Measurements from ENCODE around the gene GLIS2. TPM values are rescaled to one million over a fixed set of nuclear protein-coding genes. Genes with fewer than 3 reads are reported as not detected.
A peak's percentile ranks its signal among the peaks of the same experiment; 100 is the strongest.
"Not testable (repeated sequence)": the region's sequence is repeated elsewhere in the genome, so short reads cannot be mapped to it uniquely, and the experiment has no call there.

GLIS2 gene
- total RNA-seq, 2 donors from 2014 or later, result 0.10 to 0.29 TPM

DNA sequence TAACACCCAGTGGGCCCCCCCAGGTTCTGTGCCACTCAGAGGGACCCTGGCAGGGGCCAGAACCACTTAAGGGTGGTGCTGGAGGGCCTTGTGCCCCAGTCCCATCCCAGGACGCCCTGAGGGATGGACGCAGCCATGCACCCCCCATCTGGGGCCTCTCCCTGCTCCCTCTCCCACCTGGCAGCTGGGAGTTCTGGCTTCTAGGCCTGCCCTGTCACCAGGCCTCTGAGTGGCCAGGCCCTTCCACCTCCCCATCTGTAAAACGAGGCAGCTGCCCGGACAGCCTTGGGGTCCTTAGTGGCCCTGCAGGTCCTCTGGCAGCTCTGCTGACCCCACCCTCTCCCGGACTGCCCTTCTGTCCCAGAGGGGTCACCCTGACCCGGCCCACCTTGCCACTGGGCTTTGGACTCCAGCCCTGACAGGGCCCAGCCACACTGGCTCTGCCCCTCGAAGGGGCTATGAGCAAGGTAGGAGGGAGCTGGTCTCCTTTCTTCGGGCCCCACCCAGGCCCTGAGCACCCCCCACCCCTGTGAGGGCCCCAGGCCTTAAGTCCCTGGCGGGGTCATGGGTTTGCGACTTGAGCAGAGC lies 22.9 kb downstream of the GLIS2 start:
- H3K4me3 Mint-ChIP-seq, result no peak overlapping the region
- no peaks in the 10 kb centered on the region for H3K9me3 ChIP-seq (ENCODE audit: control insufficient read depth, low read length, poor library complexity, severe bottlenecking)
- ATAC-seq (no peak), DNase-seq (no peak)
- peaks cover under 1% of the 10 kb centered on the region for H3K4me1 Mint-ChIP-seq
- H3K27ac Mint-ChIP-seq, result no peak overlapping the region
- H3K36me3 Mint-ChIP-seq (ENCODE audit: low read depth), result no peaks in the 10 kb centered on the region
- no peaks in the 10 kb centered on the region for H3K27me3 Mint-ChIP-seq

DNA sequence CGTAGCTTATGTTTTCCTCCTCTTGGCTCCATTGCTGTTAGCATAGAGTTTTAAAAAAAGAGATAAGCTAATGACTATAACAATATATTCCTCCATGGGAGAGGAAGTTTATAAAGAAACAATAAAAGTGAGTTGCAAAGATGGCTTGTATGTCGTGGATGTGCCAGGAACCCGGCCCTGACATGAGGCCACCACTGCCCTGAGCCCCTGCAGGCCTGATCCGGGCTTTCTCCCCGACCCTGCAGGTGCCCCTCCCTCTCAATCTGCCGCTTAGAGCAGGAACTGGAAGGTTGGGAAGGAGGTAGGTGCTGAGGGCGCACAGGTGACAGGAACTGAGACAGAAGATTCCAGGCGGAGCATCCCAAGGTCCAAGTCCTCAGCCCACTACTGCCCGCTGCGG lies 23.6 kb downstream of the GLIS2 start:
- H3K4me1 Mint-ChIP-seq, result peaks cover 2% of the 10 kb centered on the region
- ATAC-seq, result no peak

DNA sequence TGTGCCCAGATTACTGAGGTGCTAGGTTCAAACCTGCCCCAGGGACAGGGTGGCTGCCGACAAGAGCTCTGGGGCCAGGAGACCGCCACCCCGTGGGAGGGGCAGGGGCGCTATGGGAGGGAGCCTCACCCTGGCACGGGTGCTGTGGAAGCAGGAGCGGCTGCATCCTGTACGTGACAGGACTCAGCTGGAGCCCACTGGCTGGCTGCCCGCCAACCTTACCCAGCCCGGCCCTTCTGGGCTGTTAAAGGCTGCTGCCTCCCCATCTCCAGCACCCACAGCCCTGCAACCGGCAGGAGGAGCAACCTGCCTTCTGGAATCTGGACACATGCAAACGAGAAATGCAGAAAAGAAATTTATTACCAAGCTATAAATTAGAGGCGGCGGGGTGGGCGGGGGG lies 24.0 kb downstream of the GLIS2 start:
- Mint-ChIP-seq H3K27me3 (no peaks in the 10 kb centered on the region), H3K4me1 (peaks cover 5% of the 10 kb centered on the region), H3K36me3 (ENCODE audit: low read depth) (no peaks in the 10 kb centered on the region), H3K4me3 (no peak overlapping the region), H3K27ac (no peak overlapping the region)
- H3K9me3 ChIP-seq (ENCODE audit: control insufficient read depth, low read length, poor library complexity, severe bottlenecking), result no peaks in the 10 kb centered on the region
- ATAC-seq (no peak), DNase-seq (no peak)

More for the DNA sequence above, 23.6 kb downstream of the GLIS2 start:
- H3K27me3 Mint-ChIP-seq, result no peaks in the 10 kb centered on the region
- DNase-seq, result no peak
- H3K36me3 Mint-ChIP-seq (ENCODE audit: low read depth), result no peaks in the 10 kb centered on the region
- H3K27ac Mint-ChIP-seq, result no peak overlapping the region
- no peaks in the 10 kb centered on the region for H3K9me3 ChIP-seq (ENCODE audit: control insufficient read depth, low read length, poor library complexity, severe bottlenecking)
- no peak overlapping the region for H3K4me3 Mint-ChIP-seq

DNA sequence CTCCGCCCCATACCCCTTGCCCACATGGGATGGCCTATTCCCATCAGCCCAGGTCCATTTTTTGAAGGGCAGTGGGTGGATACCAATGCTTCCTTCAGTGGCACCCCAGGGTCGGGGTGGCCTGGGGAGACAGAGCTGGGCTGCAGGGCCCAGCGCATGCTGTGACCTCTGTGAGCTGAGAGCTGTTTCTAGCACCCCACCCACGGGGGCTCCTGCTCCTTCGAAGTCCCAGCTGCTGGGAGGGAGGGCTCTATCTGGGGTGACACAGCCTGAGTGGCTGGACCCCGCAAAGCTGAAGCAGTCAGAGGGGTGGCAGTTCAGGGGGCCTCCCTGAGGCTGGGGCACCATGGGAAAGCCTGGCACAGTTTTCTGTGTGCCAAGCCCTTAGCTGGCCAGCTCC lies 24.6 kb downstream of the GLIS2 start:
- ATAC-seq (no peak), DNase-seq (no peak)
- H3K27ac Mint-ChIP-seq, result no peak overlapping the region
- no peak overlapping the region for H3K4me3 Mint-ChIP-seq
- no peaks in the 10 kb centered on the region for H3K36me3 Mint-ChIP-seq (ENCODE audit: low read depth)
- no peaks in the 10 kb centered on the region for H3K9me3 ChIP-seq (ENCODE audit: control insufficient read depth, low read length, poor library complexity, severe bottlenecking)
- H3K4me1 Mint-ChIP-seq, result peaks cover 5% of the 10 kb centered on the region
- no peaks in the 10 kb centered on the region for H3K27me3 Mint-ChIP-seq

DNA sequence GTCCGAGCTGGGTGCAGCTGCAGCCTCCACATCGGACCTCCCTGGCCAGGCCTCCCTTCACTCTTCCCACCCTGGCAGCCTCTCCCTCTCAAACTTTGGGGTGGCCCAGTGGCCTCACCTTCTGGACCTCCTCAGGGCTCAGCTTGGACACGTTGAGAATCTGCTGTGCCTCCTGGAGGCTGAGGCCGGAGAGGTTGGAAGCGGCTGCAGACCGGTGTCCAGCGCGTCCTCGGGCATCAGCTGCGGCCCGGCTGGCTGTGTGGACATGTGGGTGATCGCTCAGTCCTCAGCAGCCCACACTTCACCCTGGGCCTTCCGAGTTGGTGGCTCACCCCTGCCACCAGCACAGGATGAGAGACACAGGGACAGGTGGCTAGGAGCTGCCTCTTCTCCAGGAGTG lies 25.4 kb downstream of the GLIS2 start:
- no peaks in the 10 kb centered on the region for H3K36me3 Mint-ChIP-seq (ENCODE audit: low read depth)
- H3K27ac Mint-ChIP-seq, result no peak overlapping the region
- peaks cover 5% of the 10 kb centered on the region for H3K4me1 Mint-ChIP-seq

DNA sequence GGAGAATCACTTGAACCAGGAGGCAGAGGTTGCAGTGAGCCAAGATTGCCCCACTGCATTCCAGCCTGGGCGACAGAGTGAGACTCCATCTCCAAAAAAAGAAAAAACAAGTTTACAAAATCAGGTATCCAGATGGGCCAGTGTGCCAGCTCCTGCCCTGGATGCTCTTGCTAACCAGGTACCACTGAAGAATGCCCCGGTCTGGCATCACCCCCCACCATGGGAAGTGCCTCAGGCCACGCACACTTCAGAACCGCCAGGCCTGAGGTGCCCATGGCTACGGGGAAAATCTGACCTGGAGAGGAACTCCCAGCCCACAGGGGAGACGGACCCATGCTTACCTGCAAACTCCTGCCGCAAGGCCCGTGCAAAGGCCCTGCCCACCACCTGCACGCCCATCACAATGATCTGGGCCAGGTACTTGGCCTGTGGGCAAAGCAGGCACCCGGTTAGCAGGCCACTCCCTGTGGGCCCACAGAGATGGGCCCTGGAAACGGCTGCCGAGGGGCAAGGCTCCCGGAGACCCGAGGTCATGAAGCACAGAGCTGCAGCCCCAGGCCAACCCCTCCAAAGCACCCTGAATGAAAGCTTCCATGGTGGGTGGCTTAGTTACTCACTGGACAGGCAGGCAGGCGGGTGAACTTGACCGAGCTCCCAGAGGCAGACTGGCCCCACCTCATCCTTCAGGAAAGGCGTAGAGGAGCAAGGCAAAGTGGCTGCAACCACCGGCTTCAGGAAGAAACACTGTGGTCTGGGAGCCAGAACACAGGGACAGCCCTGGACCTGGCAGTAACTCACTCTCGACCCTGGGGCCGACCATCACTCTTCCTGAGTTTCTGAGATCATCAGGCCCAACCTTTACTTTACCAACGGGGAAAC lies 27.2 kb downstream of the GLIS2 start:
- Mint-ChIP-seq H3K27me3 (no peaks in the 10 kb centered on the region), H3K27ac (peak overlapping the region; percentile 82), H3K36me3 (ENCODE audit: low read depth) (no peaks in the 10 kb centered on the region), H3K4me3 (no peak overlapping the region), H3K4me1 (peaks cover 8% of the 10 kb centered on the region)
- ATAC-seq (no peak), DNase-seq (no peak)
- no peaks in the 10 kb centered on the region for H3K9me3 ChIP-seq (ENCODE audit: control insufficient read depth, low read length, poor library complexity, severe bottlenecking)

More for the DNA sequence above, 25.4 kb downstream of the GLIS2 start:
- H3K9me3 ChIP-seq (ENCODE audit: control insufficient read depth, low read length, poor library complexity, severe bottlenecking), result no peaks in the 10 kb centered on the region
- no peak for DNase-seq
- Mint-ChIP-seq H3K27me3 (no peaks in the 10 kb centered on the region), H3K4me3 (no peak overlapping the region)
- no peak for ATAC-seq

DNA sequence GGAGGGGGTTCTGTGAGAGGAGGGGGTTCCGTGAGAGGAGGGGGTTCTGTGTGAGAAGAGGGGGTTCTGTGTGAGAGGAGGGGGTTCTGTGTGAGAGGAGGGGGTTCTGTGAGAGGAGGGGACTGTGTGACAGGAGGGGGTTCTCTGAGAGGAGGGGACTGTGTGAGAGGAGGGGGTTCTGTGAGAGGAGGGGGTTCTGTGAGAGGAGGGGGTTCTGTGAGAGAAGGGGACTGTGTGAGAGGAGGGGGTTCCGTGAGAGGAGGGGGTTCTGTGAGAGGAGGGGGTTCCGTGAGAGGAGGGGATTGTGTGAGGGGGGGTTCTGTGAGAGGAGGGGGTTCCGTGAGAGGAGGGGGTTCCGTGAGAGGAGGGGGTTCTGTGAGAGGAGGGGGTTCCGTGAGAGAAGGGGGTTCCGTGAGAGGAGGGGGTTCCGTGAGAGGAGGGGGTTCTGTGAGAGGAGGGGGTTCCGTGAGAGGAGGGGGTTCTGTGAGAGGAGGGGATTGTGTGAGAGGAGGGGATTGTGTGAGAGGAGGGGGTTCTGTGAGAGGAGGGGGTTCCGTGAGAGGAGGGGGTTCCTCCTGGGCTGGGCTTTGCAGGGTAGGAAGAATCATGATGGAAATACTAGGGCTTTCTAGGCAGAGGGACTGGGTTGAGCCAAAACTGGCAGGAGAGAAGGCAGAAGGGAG lies 28.6 kb downstream of the GLIS2 start:
- ATAC-seq; H3K36me3 Mint-ChIP-seq (ENCODE audit: low read depth); H3K9me3 ChIP-seq (ENCODE audit: control insufficient read depth, low read length, poor library complexity, severe bottlenecking); H3K27me3 Mint-ChIP-seq; DNase-seq: not testable (repeated sequence)
- Mint-ChIP-seq H3K4me1 (peaks cover 12% of the 10 kb centered on the region), H3K27ac (peak overlapping the region; percentile 82), H3K4me3 (peak overlapping the region; percentile 31)

DNA sequence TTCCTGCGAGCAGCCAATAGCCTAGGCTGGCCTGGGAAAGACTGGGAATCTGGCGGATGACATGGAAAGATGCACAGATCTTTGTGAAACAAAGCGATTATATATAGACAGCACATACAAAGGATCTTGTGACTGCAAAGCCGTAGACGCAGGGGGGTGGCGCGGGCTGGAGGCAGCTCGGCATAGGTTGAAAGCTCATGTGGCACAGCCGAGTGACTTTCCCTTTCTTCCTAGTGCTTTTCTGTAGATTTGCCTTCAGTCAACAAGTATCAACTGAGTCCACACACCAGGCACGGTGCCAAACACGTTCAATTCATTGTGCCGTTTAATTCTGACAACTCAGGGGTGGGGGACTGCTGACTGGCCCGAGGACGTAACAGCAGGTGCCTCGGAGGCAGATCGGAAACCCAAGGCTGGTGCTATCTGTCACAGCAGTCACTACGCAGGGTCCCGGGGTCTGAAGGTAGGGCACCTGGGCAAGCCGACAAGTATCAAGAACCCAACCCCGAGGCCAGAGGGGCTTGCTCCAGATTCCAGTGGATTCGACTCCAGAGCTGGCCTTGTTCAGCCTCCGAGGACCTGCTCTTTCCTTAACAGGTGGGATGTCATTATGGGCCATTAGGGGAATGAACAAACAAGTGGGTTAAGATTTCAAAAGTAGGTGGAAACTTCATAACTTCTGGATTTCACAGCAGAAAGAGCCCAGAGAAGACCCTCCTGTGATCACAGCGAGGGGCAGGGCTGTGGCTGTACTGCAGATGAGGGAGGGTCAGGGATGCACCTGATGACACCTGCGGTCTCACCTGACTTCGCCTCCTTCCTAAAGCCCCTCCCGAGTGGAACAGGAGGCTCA lies 29.3 kb downstream of the GLIS2 start:
- Mint-ChIP-seq H3K27ac (peak overlapping the region; percentile 37), H3K36me3 (ENCODE audit: low read depth) (no peaks in the 10 kb centered on the region), H3K27me3 (no peaks in the 10 kb centered on the region), H3K4me3 (peak overlapping the region; percentile 31), H3K4me1 (peaks cover 12% of the 10 kb centered on the region)
- H3K9me3 ChIP-seq (ENCODE audit: control insufficient read depth, low read length, poor library complexity, severe bottlenecking), result no peaks in the 10 kb centered on the region
- DNase-seq (no peak), ATAC-seq (peak; percentile 9)

DNA sequence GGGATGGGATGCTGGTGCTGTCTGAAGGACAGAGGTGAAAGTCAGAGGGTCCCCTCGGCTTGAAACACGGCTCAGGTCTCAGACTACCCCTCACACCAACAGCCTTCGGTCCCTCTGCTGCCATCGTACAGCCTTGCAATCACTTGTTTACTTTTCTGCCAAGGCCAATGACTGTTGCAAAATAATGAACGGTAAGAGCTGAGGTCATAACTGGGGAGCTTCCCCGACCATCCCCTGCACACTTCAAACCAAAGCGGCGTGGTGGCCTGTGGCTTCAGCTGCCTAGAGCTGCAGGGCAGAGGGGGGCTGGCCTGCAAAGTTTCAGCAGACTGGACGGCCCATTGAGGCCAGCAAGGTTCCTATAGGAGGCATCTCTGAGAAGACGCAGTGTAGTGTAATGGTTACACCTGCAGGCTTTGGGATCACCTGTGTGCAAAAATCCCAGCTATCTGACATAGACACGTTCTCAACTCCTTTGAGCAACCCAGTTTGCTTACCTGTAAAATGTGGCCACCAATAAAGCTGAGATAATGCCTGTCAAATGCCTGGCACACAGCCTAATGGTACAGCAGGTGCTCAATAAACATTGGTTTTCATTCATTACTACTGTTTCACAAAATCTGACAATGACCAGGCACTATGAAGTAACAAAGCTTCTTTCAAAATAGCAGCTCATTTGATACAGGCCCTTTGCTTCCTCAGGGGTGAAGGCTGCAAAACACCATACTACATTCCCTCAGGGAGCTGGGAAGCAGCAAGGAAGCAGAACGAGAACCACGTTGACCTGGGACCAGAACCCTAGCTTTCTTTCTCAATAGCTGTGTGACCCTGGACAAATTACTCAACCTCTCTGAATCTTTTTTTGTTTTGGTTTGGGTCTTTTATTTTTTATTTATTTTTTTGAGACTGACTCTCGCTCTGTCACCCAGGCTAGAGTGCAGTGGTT lies 30.2 kb downstream of the GLIS2 start:
- peak overlapping the region; percentile 87 for H3K27ac Mint-ChIP-seq
- peaks cover 17% of the 10 kb centered on the region for H3K4me1 Mint-ChIP-seq
- no peaks in the 10 kb centered on the region for H3K36me3 Mint-ChIP-seq (ENCODE audit: low read depth)
- no peaks in the 10 kb centered on the region for H3K27me3 Mint-ChIP-seq
- DNase-seq, result no peak
- peak; percentile 7 for ATAC-seq
- peak overlapping the region; percentile 19 for H3K4me3 Mint-ChIP-seq
- H3K9me3 ChIP-seq (ENCODE audit: control insufficient read depth, low read length, poor library complexity, severe bottlenecking), result no peaks in the 10 kb centered on the region

DNA sequence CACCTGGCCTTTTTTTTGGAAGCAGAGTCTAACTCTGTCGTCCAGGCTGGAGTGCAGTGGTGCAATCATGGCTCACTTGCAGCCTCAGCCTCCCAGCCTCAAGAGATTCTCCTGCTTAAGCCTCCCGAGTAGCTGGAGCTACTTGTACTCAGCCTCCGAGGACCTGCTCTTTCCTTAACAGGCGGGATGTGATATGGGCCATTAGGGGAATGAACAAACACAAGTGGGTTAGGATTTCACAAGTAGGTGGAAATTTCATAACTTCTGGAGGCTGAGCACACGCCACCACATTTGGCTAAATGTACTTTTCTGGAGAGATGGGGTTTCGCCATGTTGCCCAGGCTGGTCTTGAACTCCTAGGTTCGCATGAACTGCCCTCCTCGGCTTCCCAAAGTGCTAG lies 31.1 kb downstream of the GLIS2 start:
- peak overlapping the region; percentile 87 for H3K27ac Mint-ChIP-seq
- no peak for ATAC-seq
- H3K4me3 Mint-ChIP-seq, result no peak overlapping the region
- no peaks in the 10 kb centered on the region for H3K9me3 ChIP-seq (ENCODE audit: control insufficient read depth, low read length, poor library complexity, severe bottlenecking)
- H3K36me3 Mint-ChIP-seq (ENCODE audit: low read depth), result no peaks in the 10 kb centered on the region
- peaks cover 19% of the 10 kb centered on the region for H3K4me1 Mint-ChIP-seq
- no peak for DNase-seq
- no peaks in the 10 kb centered on the region for H3K27me3 Mint-ChIP-seq

DNA sequence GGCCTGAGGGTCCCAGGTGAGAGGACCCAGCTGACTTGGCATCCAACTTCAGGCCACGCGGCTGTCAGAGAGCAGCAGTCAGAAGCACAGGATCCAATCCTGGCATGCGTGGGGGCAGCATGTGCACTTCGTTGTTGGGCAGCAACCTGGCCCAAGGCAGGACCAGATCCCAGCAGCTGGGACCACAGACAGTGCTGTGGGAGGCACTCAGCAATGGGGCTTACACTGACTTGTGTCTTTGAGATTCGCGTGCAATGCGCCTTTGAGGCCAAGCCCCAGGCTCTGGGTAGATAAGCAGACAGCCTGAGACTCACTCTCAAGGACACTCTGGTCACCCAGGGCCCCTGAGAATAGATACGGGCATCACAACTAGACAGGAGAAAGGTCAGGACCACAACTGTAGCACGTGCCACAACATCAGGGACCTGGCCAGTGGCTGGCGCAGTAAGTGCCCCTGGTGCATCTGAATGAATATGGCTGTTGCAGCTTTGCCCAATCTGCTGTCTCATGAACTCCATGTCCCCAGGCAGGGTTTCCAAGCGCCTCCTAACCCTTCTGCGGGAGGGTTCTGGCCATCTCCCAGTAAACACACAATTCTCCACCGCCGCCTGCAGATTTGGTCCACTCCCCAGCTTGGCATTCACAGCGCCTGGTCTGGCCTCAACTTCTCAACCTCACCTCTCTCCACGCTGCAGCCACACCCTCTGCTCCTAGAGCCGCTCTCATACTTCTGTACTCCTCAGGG lies 32.1 kb downstream of the GLIS2 start:
- peak overlapping the region; percentile 87 for H3K27ac Mint-ChIP-seq
- no peaks in the 10 kb centered on the region for H3K27me3 Mint-ChIP-seq
- no peak for DNase-seq

More for the DNA sequence above, 32.1 kb downstream of the GLIS2 start:
- no peaks in the 10 kb centered on the region for H3K36me3 Mint-ChIP-seq (ENCODE audit: low read depth)
- peaks cover 19% of the 10 kb centered on the region for H3K4me1 Mint-ChIP-seq
- no peak overlapping the region for H3K4me3 Mint-ChIP-seq
- H3K9me3 ChIP-seq (ENCODE audit: control insufficient read depth, low read length, poor library complexity, severe bottlenecking), result no peaks in the 10 kb centered on the region
- ATAC-seq, result no peak
